ENCODE data around the gene USP50.

GRCh38 chr15:50503144-50503543 is 43.3 kb downstream of the USP50 start:
- TF ChIP-seq, protein P1, sequence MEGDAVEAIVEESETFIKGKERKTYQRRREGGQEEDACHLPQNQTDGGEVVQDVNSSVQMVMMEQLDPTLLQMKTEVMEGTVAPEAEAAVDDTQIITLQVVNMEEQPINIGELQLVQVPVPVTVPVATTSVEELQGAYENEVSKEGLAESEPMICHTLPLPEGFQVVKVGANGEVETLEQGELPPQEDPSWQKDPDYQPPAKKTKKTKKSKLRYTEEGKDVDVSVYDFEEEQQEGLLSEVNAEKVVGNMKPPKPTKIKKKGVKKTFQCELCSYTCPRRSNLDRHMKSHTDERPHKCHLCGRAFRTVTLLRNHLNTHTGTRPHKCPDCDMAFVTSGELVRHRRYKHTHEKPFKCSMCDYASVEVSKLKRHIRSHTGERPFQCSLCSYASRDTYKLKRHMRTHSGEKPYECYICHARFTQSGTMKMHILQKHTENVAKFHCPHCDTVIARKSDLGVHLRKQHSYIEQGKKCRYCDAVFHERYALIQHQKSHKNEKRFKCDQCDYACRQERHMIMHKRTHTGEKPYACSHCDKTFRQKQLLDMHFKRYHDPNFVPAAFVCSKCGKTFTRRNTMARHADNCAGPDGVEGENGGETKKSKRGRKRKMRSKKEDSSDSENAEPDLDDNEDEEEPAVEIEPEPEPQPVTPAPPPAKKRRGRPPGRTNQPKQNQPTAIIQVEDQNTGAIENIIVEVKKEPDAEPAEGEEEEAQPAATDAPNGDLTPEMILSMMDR (conservative IDR thresholded peaks at IDR 0.05 in 1 of 2, IDR thresholded peaks at IDR 0.05 in 1 of 2; ENCODE audit: low read depth in 1 of 2, low read length in 2 of 2): no peak
- TF ChIP-seq EZH2 (IDR thresholded peaks at IDR 0.05; ENCODE audit: low read length, missing control alignments): no peak
